Coronary artery (tissue), 2 donors: Measurements from ENCODE around the gene RPS27A.
"Not testable (repeated sequence)": the region's sequence is repeated elsewhere in the genome, so short reads cannot be mapped to it uniquely, and the experiment has no call there.

ENCODE experiments used
- DNase-seq: peaks from one replicate; pipeline ENCODE4 v3.0.0-alpha.2; 2017; ENCODE audit warnings: low spot score
- H3K27ac ChIP-seq, 2 donors: fragments of 200-600 bp; sonication (generic); one replicate each; pipeline ENCODE4 v1.5.1; 2016 to 2019
- H3K4me3 ChIP-seq: fragments of 200-600 bp; sonication (generic); 2 replicates; pipeline ENCODE4 v1.5.1; 2016; ENCODE audit warnings: mild to moderate bottlenecking, moderate library complexity
- TF ChIP-seq, protein P1 (sequence below): fragments of 200-600 bp; sonication (generic); IDR thresholded peaks from one replicate; pipeline ENCODE4 v1.5.1; 2019; ENCODE audit warnings: antibody characterized with exemption

The RPS27A gene

DNA sequence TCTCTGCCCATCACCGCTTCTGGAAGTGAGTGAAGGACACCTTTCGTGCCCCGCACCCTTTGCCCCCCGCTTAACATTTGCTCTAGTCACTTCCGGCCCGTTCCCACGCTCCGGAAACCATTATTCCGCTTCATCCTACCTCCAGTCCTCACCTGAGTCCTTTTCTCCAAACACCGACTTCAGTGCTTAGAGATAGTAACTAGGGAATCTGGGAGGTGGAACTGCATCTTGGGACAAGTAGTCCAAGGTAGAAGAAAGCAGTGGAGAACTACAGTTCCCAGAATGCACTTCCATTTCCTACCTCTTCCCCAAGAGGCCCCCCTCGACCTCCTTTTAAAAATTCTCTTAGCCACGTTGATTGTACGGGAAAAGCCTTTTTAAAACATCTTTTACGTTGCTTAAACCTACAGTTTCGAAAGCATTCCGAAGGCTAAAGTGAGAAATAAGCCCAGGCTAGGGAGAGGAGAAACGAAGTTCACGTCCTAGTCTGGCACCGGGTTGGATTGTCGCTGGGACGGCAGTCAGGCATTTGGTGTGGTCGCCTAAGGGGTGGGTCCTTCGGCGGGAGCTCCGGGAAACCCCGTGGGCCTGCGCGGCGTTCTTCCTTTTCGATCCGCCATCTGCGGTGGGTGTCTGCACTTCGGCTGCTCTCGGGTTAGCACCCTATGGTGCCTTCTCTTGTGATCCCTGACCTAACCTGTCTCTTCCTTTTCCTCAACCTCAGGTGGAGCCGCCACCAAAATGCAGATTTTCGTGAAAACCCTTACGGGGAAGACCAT, at the start of gene RPS27A, which contains the start of gene CLHC1:
Gene RPS27A, plus strand, starts transcription at position 605 of the 779 bp plus-strand sequence. Its CDS starts 137 bp downstream, at position 742.
Gene CLHC1, minus strand, starts transcription at position 210 of the 779 bp plus-strand sequence. CDS start 9,882 bp downstream, outside the sequence.
- Histone ChIP-seq H3K27ac (peak within 1 kb of the TSS; percentile 76 to 96), H3K4me3 (peak within 1 kb of the TSS; percentile 96)
- TF ChIP-seq, protein P1, sequence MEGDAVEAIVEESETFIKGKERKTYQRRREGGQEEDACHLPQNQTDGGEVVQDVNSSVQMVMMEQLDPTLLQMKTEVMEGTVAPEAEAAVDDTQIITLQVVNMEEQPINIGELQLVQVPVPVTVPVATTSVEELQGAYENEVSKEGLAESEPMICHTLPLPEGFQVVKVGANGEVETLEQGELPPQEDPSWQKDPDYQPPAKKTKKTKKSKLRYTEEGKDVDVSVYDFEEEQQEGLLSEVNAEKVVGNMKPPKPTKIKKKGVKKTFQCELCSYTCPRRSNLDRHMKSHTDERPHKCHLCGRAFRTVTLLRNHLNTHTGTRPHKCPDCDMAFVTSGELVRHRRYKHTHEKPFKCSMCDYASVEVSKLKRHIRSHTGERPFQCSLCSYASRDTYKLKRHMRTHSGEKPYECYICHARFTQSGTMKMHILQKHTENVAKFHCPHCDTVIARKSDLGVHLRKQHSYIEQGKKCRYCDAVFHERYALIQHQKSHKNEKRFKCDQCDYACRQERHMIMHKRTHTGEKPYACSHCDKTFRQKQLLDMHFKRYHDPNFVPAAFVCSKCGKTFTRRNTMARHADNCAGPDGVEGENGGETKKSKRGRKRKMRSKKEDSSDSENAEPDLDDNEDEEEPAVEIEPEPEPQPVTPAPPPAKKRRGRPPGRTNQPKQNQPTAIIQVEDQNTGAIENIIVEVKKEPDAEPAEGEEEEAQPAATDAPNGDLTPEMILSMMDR, result no peak
- peak; percentile 92 for DNase-seq

- H3K27ac ChIP-seq, H3K4me3 ChIP-seq: not testable (repeated sequence)
Measured at GRCh38 chr2:55186837-55187236, 45.7 kb upstream of the RPS27A start.

DNA sequence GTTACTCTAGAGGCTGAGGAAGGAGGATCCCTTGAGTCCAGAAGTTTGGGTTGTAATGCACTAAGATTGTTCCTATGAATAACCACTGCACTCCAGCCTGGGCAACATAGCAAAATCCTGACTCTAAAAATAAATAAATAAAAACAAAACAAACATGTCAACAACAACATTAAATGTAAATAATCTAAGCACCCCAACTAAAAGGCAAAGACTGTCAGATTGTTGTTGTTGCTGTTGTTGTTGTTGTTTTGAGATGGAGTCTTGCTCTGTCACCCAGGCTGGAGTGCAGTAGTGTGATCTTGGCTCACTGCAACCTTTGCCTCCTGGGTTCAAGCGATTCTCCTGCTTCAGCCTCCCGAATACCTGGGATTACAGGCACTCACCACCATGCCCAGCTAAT, 40.6 kb upstream of the RPS27A start:
- DNase-seq, H3K4me3 ChIP-seq, H3K27ac ChIP-seq: not testable (repeated sequence)

More at GRCh38 chr2:55186837-55187236, 45.7 kb upstream of the RPS27A start:
- not testable (repeated sequence) for DNase-seq

- TF ChIP-seq, protein P1, result no peak
- no peak for DNase-seq
- Histone ChIP-seq H3K27ac (no peak overlapping the region), H3K4me3 (no peak overlapping the region)
Measured at GRCh38 chr2:55196526-55196925, 36.0 kb upstream of the RPS27A start.

- Histone ChIP-seq H3K4me3 (no peak overlapping the region), H3K27ac (no peak overlapping the region)
- DNase-seq, result no peak
- TF ChIP-seq, protein P1, result no peak
Measured at GRCh38 chr2:55200416-55200815, 32.1 kb upstream of the RPS27A start.

GRCh38 chr2:55204536-55204935, 28.0 kb upstream of the RPS27A start:
- Histone ChIP-seq H3K4me3 (no peak overlapping the region), H3K27ac (no peak overlapping the region)
- TF ChIP-seq, protein P1, result no peak
- no peak for DNase-seq

DNA sequence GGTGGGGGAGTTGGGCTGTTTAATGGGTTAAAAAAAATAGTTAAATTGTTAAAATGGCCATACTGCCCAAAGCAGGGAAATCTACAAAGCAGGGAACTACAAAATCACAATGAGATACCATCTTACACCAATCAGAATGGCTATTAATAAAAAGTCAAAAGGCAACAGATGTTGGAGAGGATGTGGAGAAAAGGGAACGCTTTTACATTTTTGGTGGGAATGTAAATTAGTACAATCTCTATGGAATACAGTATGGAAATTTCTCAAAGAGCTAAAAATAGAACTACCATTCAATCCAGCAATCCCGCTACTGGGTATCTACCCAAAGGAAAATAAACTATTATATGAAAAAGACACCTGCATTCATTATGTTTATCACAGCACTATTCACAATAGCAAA, 27.5 kb upstream of the RPS27A start:
- no peak overlapping the region for H3K4me3 ChIP-seq
- no peak overlapping the region for H3K27ac ChIP-seq
- TF ChIP-seq, protein P1, result no peak
- no peak for DNase-seq

DNA sequence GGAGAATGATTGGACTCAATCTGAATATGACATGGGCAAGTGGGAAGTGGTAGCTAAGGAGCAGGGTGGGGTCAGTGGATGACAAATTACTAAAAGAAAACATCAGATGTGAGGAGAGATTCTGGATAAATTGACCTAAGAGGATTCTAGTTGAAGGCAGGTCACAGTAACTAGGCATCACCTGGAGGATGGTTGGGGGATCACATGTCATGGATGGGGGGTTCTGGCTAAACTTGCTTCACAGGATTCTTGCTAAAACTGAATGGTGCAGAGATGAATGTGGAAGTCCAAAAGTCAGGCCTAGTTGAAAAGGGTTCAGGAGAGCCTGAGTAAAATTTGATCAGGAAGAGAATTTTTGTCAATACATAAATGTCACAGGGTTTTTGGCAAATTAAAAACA, 18.7 kb upstream of the RPS27A start:
- Histone ChIP-seq H3K27ac (no peak overlapping the region), H3K4me3 (no peak overlapping the region)
- TF ChIP-seq, protein P1, result no peak
- DNase-seq, result no peak
